ENCODE results near the gene TRIM47. TPM values are rescaled to one million over a fixed set of nuclear protein-coding genes. Genes with fewer than 3 reads are reported as not detected.

Gene TRIM47
- total RNA-seq, 1 experiment from 2014 or later, result 86.7 TPM

GRCh38 chr17:75915268-75915667 lies 36.9 kb upstream of the TRIM47 start:
- Histone ChIP-seq H3K9me2 (ENCODE audit: insufficient read depth) (no peaks in the 10 kb centered on the region), H4K20me1 (ENCODE audit: insufficient read depth) (no peaks in the 10 kb centered on the region), H3K9ac (ENCODE audit: low read length) (no peak overlapping the region), H3K27me3 (ENCODE audit: insufficient read depth, low read length) (no peaks in the 10 kb centered on the region), H3K4me1 (ENCODE audit: control insufficient read depth in 1 of 2, insufficient read depth in 2 of 2, low read length in 2 of 2) (peaks cover 0 to 9% of the 10 kb centered on the region in 2 experiments; a peak in 2 of 4 replicates), H3K36me3 (ENCODE audit: control insufficient read depth in 1 of 2, insufficient read depth in 2 of 2, low read length in 2 of 2) (no peaks in the 10 kb centered on the region), H3K27ac (ENCODE audit: low read depth, low read length) (no peak overlapping the region), H3K9me3 (ENCODE audit: control insufficient read depth in 1 of 2, insufficient read depth in 1 of 2, low read depth in 1 of 2, low read length in 2 of 2) (no peaks in the 10 kb centered on the region), H3K4me3 (replicated peaks in 1 of 2; ENCODE audit: low read depth in 1 of 2, low read length in 2 of 2) (no peak overlapping the region), H3K4me2 (ENCODE audit: low read length) (no peak overlapping the region), H2AFZ (ENCODE audit: low read depth, low read length, poor library complexity, severe bottlenecking) (no peak overlapping the region), H3K79me2 (ENCODE audit: insufficient read depth, low read length) (no peaks in the 10 kb centered on the region)
- ChIA-PET POLR2A (interaction anchor here (1.2 kb wide), 1 partner anchor 135 kb away, joined by 3 read pairs; no protein-coding TSS in a partner anchor), CTCF (interaction anchor here (1.2 kb wide), 1 partner anchor 13 kb away, joined by 5 read pairs; no protein-coding TSS in a partner anchor), RAD21 (ENCODE audit: low non-redundant PET in 1 of 2, low total read pairs in 2 of 2, uncharacterized antibody in 2 of 2, unreplicated experiment in 2 of 2) (no interaction called here)
- peak; percentile 16 for ATAC-seq
- BruUV-seq (replicated peaks), result no TSS peak
- intact Hi-C loops (cut with micrococcal nuclease), result no loop called here
- TF ChIP-seq POLR2AphosphoS5 (IDR thresholded peaks at IDR 0.05; ENCODE audit: low read depth, low read length), result no peak
- no peak for TF ChIP-seq SIN3A (IDR thresholded peaks at IDR 0.05; ENCODE audit: low read depth)
- no peak for DNase-seq (ENCODE audit: low read depth, low spot score)

GRCh38 chr17:75914643-75915267 lies 36.4 kb upstream of the TRIM47 start:
- intact Hi-C loops (cut with micrococcal nuclease), result no loop called here
- ChIA-PET POLR2A (interaction anchor here (1.2 kb wide), 1 partner anchor 135 kb away, joined by 3 read pairs; no protein-coding TSS in a partner anchor), CTCF (interaction anchor here (1.2 kb wide), 1 partner anchor 13 kb away, joined by 5 read pairs; no protein-coding TSS in a partner anchor), RAD21 (ENCODE audit: low non-redundant PET in 1 of 2, low total read pairs in 2 of 2, uncharacterized antibody in 2 of 2, unreplicated experiment in 2 of 2) (no interaction called here)
- ATAC-seq (peak; percentile 74), DNase-seq (ENCODE audit: low read depth, low spot score) (no peak)
- peaks cover 0 to 9% of the 10 kb centered on the region in 2 experiments; a peak in 2 of 4 replicates for H3K4me1 ChIP-seq (ENCODE audit: control insufficient read depth in 1 of 2, insufficient read depth in 2 of 2, low read length in 2 of 2)
- no peaks in the 10 kb centered on the region for H3K9me2 ChIP-seq (ENCODE audit: insufficient read depth)
- H3K9ac ChIP-seq (ENCODE audit: low read length), result no peak overlapping the region
- no peaks in the 10 kb centered on the region for H3K27me3 ChIP-seq (ENCODE audit: insufficient read depth, low read length)
- no peak overlapping the region for H3K4me2 ChIP-seq (ENCODE audit: low read length)
- H3K9me3 ChIP-seq (ENCODE audit: control insufficient read depth in 1 of 2, insufficient read depth in 1 of 2, low read depth in 1 of 2, low read length in 2 of 2), result no peaks in the 10 kb centered on the region
- H3K27ac ChIP-seq (ENCODE audit: low read depth, low read length), result no peak overlapping the region
- H2AFZ ChIP-seq (ENCODE audit: low read depth, low read length, poor library complexity, severe bottlenecking), result no peak overlapping the region
- no peaks in the 10 kb centered on the region for H3K79me2 ChIP-seq (ENCODE audit: insufficient read depth, low read length)
- H3K36me3 ChIP-seq (ENCODE audit: control insufficient read depth in 1 of 2, insufficient read depth in 2 of 2, low read length in 2 of 2), result no peaks in the 10 kb centered on the region
- no TSS peak for BruUV-seq (replicated peaks)
- no peaks in the 10 kb centered on the region for H4K20me1 ChIP-seq (ENCODE audit: insufficient read depth)
- no peak for TF ChIP-seq CBX3 (IDR thresholded peaks at IDR 0.05; ENCODE audit: low read depth)
- no peak for TF ChIP-seq SRF (IDR thresholded peaks at IDR 0.05; ENCODE audit: low read depth)
- no peak for TF ChIP-seq POLR2AphosphoS5 (IDR thresholded peaks at IDR 0.05; ENCODE audit: low read depth, low read length)
- no peak overlapping the region for H3K4me3 ChIP-seq (replicated peaks in 1 of 2; ENCODE audit: low read depth in 1 of 2, low read length in 2 of 2)

All from HCT116 (cell line).